Uterus (tissue), 2 donors: ENCODE measurements around the gene HOXC4.

Experiments used
- POLR2A ChIP-seq, 2 donors: fragments of 450-650 bp; IDR thresholded peaks; one replicate each; pipeline ENCODE4 v1.6.1; 2016; ENCODE audit warnings: antibody characterized with exemption in 2 of 2, mild to moderate bottlenecking in 1 of 2, moderate library complexity in 1 of 2
- TF ChIP-seq, protein P1 (sequence below), 4 experiments: fragments of 200-600 bp in 2 of 4; fragments of 450-650 bp in 2 of 4; sonication (generic) in 2 of 4; IDR thresholded peaks; one replicate each; pipeline ENCODE4 v1.5.1; 2016 to 2019; ENCODE audit warnings: antibody characterized with exemption in 4 of 4, mild to moderate bottlenecking in 2 of 4, moderate library complexity in 1 of 4

DNA sequence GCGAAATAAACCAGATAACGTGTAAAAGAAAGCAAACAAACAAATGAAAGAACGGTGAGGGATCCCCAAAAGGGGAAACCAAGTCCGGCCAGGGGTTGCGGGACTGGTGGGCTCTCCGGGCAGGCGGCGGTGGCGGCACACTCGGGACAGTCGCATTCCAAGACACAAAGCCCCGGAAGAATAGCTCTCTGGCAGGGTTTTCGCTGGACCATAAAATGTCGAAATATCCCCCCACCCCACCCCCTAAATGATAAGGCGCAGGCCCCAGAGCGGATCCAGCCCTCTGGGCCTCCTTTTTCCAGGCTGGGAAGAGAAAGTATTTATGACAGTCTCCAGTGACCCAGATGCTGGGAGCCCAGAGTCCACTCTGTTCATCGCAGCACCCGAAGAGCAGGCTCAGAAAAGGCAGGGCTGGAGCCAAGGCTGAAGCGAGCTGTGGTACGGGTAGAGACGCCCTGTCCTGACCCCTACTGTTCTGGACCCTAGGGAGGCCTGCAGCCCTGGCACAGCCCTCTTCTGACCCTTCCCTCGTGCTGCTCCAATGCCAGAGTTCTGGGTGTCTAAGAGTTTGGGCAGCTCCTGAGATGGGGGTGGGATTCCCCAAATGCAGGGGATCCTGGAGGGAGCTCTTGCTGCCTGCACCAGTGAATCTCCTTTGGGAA lies 46.9 kb upstream of the HOXC4 start:
- TF ChIP-seq, protein P1, sequence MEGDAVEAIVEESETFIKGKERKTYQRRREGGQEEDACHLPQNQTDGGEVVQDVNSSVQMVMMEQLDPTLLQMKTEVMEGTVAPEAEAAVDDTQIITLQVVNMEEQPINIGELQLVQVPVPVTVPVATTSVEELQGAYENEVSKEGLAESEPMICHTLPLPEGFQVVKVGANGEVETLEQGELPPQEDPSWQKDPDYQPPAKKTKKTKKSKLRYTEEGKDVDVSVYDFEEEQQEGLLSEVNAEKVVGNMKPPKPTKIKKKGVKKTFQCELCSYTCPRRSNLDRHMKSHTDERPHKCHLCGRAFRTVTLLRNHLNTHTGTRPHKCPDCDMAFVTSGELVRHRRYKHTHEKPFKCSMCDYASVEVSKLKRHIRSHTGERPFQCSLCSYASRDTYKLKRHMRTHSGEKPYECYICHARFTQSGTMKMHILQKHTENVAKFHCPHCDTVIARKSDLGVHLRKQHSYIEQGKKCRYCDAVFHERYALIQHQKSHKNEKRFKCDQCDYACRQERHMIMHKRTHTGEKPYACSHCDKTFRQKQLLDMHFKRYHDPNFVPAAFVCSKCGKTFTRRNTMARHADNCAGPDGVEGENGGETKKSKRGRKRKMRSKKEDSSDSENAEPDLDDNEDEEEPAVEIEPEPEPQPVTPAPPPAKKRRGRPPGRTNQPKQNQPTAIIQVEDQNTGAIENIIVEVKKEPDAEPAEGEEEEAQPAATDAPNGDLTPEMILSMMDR (IDR thresholded peaks at IDR 0.05): no peak
- no peak for TF ChIP-seq POLR2A (IDR thresholded peaks at IDR 0.05)
